ENCODE data around the gene C12orf76.
"Not testable (repeated sequence)": the region's sequence is repeated elsewhere in the genome, so short reads cannot be mapped to it uniquely, and the experiment has no call there.

Gene C12orf76

GRCh38 chr12:110020956-110021355, 27.4 kb downstream of the C12orf76 start:
- no peak for DNase-seq (ENCODE audit: low spot score)
- in situ Hi-C loops (cut with MboI; ENCODE audit: low pct_unique_long_range_greater_than_20kb, low sequenced_read_pairs, unreplicated experiment): no loop called here

GRCh38 chr12:110015132-110015531, 33.2 kb downstream of the C12orf76 start:
- in situ Hi-C loops (cut with MboI; ENCODE audit: low pct_unique_long_range_greater_than_20kb, low sequenced_read_pairs, unreplicated experiment): no loop called here
- no peak for DNase-seq (ENCODE audit: low spot score)
- TF ChIP-seq CTCF (IDR thresholded peaks at IDR 0.05; ENCODE audit: extremely low read depth, insufficient read depth, missing control alignments): no peak

More at GRCh38 chr12:110020956-110021355, 27.4 kb downstream of the C12orf76 start:
- no peak for TF ChIP-seq CTCF (IDR thresholded peaks at IDR 0.05; ENCODE audit: extremely low read depth, insufficient read depth, missing control alignments)

DNA sequence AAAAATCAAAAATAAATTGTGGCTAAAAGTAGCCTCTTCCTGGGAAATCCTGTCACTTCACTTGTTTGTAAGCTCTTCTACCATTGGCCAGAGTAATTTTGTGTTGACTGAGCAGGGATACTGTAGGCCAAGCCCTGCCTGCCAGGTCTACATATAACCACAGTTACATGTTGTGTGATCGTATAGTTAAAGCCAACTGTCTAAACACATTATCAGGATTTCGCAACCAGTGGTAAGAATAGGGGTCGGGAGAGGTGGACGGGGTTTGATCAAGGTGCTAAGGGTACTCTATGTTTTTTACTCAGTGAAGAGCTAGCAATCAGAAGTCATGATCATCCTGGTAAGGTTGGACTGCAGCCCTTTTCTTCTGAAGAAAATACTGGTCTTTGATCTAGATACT, 35.7 kb downstream of the C12orf76 start:
- no peak for DNase-seq (ENCODE audit: low spot score)
- in situ Hi-C loops (cut with MboI; ENCODE audit: low pct_unique_long_range_greater_than_20kb, low sequenced_read_pairs, unreplicated experiment): no loop called here
- no peak for TF ChIP-seq CTCF (IDR thresholded peaks at IDR 0.05; ENCODE audit: extremely low read depth, insufficient read depth, missing control alignments)

DNA sequence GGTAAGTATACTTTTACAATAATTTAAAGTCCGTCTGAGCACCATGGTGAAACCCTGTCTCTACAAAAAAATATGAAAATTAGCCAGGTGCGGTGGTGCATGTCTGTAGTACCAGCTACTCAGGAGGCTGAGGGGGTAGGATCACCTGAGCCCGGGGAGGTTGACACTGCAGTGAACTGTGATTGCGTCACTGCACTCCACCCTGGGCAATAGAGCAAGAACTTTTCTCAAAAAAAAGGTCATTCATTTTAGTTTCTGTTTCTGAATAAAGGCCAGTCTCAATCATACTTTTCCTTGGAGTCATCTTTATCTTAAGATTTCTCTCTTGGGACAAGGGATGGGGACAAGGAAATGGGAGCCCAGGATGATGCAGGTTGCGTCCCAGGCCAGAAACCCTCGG, 36.2 kb downstream of the C12orf76 start:
- in situ Hi-C loops (cut with MboI; ENCODE audit: low pct_unique_long_range_greater_than_20kb, low sequenced_read_pairs, unreplicated experiment): no loop called here
- TF ChIP-seq CTCF (IDR thresholded peaks at IDR 0.05; ENCODE audit: extremely low read depth, insufficient read depth, missing control alignments): no peak
- peak; percentile 41 for DNase-seq (ENCODE audit: low spot score)

DNA sequence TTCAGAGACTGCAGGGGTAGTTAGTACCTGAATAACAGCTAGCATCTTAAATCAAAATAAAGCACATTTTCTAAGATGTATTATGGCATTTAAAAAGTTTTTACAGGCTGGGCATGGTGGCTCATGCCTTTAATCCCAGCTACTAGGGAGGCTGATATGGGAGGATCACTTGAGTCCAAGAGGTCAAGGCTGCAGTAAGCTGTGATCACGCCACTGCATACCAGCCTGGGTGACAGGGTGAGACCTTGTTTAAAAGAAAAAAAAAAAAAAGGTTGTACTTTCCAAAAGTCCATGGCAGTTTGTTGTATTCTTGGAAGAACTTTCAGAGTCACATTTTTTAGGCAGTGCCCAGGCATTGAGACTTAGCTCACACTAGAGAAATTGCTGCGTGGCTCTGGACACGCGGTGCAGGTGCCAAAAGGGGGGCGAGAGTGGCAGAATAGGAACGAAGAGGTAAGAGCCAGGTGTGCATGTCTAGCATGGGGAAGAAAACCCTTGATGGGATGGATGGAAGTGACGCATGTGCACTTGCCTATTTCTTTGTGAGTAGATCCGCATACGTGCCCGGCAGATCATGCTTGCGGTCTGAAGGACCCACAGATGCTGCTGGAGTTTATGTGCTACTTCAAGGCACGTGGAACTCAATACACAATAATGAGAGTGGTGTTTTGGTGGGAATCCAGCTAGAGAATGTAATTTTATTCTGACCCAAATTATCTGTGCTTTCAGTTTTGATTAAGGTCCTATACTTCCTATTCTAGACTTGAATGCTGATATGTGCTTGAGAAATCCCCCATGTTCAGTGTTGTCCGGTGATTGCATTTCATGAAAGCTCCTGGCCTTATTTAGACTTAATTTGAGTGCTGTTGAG, 37.2 kb downstream of the C12orf76 start:
- DNase-seq (ENCODE audit: low spot score): no peak
- in situ Hi-C loops (cut with MboI; ENCODE audit: low pct_unique_long_range_greater_than_20kb, low sequenced_read_pairs, unreplicated experiment): no loop called here
- no peak for TF ChIP-seq CTCF (IDR thresholded peaks at IDR 0.05; ENCODE audit: extremely low read depth, insufficient read depth, missing control alignments)

DNA sequence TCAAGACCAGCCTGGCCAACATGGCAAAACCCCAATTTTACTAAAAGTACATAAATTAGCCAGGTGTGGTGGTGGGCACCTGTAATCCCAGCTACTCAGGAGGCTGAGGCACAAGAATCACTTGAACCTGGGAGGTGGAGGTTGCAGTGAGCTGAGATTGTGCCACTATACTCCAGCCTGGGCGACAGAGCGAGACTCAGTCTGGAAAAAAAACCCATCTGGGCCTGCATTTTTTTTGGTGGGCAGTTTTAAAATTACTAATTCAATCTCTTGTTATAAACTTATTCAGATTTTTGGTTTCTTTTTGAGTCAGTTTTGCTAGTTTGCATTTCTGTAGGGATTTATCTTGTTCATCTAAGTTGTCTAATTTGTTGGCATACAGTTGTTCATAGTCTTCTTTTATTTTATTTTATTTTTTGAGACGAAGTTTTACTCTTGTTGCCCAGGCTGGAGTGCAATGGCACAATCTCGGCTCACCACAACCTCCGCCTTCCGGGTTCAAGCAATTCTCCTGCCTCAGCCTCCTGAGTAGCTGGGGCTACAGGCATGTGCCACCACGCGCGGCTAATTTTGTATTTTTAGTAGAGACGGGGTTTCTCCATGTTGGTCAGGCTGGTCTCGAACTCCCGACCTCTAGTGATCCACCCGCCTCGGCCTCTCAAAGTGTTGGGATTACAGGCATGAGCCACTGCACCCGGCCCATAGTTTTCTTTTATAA, 39.5 kb downstream of the C12orf76 start:
- in situ Hi-C loops (cut with MboI; ENCODE audit: low pct_unique_long_range_greater_than_20kb, low sequenced_read_pairs, unreplicated experiment); DNase-seq (ENCODE audit: low spot score): not testable (repeated sequence)

DNA sequence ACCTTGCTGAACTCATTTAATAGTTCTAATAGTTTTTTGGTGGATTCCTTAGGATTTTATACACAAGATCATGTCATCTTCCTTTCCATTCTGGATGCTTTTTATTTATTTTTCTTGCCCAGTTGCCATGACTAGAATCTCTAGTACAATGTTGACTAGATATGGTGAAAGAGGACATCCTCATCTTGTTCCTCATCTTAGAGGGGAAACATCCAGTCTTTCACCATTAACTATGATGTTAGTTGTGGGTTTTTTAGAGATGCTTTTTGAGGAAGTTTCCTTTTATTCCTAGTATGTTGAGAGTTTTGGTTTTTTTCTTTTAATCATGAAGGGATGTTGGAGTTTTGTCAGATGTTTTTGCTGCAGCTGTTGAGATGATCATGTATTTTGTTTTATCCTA, 40.4 kb downstream of the C12orf76 start:
- TF ChIP-seq CTCF (IDR thresholded peaks at IDR 0.05; ENCODE audit: extremely low read depth, insufficient read depth, missing control alignments): no peak
- in situ Hi-C loops (cut with MboI; ENCODE audit: low pct_unique_long_range_greater_than_20kb, low sequenced_read_pairs, unreplicated experiment): no loop called here
- no peak for DNase-seq (ENCODE audit: low spot score)

Data from GM13977 (cell line).